Measurements from ENCODE around the gene ZNF792. TPM values are rescaled to one million over a fixed set of nuclear protein-coding genes. Genes with fewer than 3 reads are reported as not detected.

ZNF792 gene
- total and polyA plus RNA-seq, 2 of the 8 experiments (the other 6 are each of a cell fraction or from before 2014, with no cell fraction given): 2.5 to 7.2 TPM

DNA sequence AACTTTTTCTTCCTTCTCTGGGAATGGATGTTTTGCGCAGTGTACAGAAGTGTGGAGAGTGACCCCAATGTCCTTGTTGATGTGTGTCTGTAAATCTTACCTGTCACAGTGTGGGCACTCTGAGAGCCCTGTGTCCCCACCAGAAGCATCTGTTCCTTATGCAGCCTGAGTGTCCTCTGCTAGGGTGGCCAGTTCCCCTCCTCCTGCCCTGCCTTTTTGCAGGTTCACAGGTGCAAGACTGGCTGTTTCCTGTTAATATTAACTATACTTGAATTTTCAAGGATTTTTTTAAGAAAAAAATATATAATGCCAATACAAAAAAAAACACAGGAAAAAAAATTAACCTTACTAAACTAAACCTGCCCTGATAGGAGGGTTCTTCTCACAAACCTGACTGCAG lies 24.1 kb upstream of the ZNF792 start (continued):
- TF ChIP-seq, protein P1, sequence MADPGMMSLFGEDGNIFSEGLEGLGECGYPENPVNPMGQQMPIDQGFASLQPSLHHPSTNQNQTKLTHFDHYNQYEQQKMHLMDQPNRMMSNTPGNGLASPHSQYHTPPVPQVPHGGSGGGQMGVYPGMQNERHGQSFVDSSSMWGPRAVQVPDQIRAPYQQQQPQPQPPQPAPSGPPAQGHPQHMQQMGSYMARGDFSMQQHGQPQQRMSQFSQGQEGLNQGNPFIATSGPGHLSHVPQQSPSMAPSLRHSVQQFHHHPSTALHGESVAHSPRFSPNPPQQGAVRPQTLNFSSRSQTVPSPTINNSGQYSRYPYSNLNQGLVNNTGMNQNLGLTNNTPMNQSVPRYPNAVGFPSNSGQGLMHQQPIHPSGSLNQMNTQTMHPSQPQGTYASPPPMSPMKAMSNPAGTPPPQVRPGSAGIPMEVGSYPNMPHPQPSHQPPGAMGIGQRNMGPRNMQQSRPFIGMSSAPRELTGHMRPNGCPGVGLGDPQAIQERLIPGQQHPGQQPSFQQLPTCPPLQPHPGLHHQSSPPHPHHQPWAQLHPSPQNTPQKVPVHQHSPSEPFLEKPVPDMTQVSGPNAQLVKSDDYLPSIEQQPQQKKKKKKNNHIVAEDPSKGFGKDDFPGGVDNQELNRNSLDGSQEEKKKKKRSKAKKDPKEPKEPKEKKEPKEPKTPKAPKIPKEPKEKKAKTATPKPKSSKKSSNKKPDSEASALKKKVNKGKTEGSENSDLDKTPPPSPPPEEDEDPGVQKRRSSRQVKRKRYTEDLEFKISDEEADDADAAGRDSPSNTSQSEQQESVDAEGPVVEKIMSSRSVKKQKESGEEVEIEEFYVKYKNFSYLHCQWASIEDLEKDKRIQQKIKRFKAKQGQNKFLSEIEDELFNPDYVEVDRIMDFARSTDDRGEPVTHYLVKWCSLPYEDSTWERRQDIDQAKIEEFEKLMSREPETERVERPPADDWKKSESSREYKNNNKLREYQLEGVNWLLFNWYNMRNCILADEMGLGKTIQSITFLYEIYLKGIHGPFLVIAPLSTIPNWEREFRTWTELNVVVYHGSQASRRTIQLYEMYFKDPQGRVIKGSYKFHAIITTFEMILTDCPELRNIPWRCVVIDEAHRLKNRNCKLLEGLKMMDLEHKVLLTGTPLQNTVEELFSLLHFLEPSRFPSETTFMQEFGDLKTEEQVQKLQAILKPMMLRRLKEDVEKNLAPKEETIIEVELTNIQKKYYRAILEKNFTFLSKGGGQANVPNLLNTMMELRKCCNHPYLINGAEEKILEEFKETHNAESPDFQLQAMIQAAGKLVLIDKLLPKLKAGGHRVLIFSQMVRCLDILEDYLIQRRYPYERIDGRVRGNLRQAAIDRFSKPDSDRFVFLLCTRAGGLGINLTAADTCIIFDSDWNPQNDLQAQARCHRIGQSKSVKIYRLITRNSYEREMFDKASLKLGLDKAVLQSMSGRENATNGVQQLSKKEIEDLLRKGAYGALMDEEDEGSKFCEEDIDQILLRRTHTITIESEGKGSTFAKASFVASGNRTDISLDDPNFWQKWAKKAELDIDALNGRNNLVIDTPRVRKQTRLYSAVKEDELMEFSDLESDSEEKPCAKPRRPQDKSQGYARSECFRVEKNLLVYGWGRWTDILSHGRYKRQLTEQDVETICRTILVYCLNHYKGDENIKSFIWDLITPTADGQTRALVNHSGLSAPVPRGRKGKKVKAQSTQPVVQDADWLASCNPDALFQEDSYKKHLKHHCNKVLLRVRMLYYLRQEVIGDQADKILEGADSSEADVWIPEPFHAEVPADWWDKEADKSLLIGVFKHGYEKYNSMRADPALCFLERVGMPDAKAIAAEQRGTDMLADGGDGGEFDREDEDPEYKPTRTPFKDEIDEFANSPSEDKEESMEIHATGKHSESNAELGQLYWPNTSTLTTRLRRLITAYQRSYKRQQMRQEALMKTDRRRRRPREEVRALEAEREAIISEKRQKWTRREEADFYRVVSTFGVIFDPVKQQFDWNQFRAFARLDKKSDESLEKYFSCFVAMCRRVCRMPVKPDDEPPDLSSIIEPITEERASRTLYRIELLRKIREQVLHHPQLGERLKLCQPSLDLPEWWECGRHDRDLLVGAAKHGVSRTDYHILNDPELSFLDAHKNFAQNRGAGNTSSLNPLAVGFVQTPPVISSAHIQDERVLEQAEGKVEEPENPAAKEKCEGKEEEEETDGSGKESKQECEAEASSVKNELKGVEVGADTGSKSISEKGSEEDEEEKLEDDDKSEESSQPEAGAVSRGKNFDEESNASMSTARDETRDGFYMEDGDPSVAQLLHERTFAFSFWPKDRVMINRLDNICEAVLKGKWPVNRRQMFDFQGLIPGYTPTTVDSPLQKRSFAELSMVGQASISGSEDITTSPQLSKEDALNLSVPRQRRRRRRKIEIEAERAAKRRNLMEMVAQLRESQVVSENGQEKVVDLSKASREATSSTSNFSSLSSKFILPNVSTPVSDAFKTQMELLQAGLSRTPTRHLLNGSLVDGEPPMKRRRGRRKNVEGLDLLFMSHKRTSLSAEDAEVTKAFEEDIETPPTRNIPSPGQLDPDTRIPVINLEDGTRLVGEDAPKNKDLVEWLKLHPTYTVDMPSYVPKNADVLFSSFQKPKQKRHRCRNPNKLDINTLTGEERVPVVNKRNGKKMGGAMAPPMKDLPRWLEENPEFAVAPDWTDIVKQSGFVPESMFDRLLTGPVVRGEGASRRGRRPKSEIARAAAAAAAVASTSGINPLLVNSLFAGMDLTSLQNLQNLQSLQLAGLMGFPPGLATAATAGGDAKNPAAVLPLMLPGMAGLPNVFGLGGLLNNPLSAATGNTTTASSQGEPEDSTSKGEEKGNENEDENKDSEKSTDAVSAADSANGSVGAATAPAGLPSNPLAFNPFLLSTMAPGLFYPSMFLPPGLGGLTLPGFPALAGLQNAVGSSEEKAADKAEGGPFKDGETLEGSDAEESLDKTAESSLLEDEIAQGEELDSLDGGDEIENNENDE (IDR thresholded peaks at IDR 0.05; ENCODE audit: insufficient replicate concordance, low read length): no peak
- TF ChIP-seq JUN (IDR thresholded peaks at IDR 0.05; ENCODE audit: low read depth, low read length) (no peak), GTF2F1 (IDR thresholded peaks at IDR 0.05; ENCODE audit: borderline replicate concordance, low read depth, low read length) (no peak), YY1 (IDR thresholded peaks at IDR 0.05; ENCODE audit: low read depth, low read length) (no peak), KDM5A (IDR thresholded peaks at IDR 0.05; ENCODE audit: low read length) (no peak), GABPA (IDR thresholded peaks at IDR 0.05; ENCODE audit: borderline replicate concordance, insufficient read depth, low read length) (no peak), CREB1 (IDR thresholded peaks at IDR 0.05) (no peak), SIN3A (conservative IDR thresholded peaks at IDR 0.05 in 1 of 2, IDR thresholded peaks at IDR 0.05 in 1 of 2; ENCODE audit: low read depth in 1 of 2, low read length in 2 of 2) (no peak), EGR1 (IDR thresholded peaks at IDR 0.05; ENCODE audit: borderline replicate concordance, low read depth, low read length) (no peak), CBX5 (IDR thresholded peaks at IDR 0.05; ENCODE audit: low read depth, low read length) (no peak)
- TF ChIP-seq, protein P2, sequence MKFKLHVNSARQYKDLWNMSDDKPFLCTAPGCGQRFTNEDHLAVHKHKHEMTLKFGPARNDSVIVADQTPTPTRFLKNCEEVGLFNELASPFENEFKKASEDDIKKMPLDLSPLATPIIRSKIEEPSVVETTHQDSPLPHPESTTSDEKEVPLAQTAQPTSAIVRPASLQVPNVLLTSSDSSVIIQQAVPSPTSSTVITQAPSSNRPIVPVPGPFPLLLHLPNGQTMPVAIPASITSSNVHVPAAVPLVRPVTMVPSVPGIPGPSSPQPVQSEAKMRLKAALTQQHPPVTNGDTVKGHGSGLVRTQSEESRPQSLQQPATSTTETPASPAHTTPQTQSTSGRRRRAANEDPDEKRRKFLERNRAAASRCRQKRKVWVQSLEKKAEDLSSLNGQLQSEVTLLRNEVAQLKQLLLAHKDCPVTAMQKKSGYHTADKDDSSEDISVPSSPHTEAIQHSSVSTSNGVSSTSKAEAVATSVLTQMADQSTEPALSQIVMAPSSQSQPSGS (IDR thresholded peaks at IDR 0.05; ENCODE audit: low read length): no peak

Data from H1 (cell line).